ENCODE measurements around the gene CELA2A.
A peak's percentile ranks its signal among the peaks of the same experiment; 100 is the strongest.
"Not testable (repeated sequence)": the region's sequence is repeated elsewhere in the genome, so short reads cannot be mapped to it uniquely, and the experiment has no call there.

The CELA2A gene

DNA sequence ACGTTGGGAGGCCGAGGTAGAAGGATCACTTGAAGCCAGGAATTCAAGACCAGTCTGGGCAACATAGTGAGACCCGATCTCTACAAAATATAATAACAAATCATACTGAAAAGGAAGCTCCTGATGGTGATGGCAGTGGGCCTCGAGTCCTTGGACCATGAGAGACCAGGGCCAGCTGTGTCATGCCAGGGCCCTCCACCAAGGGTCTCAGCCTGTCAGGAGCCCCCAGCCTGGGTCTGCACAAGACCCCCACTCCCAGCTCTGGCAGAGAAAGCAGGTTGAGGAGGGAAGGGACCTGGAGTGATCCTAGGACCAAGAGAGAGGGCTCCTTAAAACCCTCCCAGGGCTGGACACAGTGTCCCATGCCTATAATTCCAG, 25.0 kb upstream of the CELA2A start:
- H2BK15ac ChIP-seq (ENCODE audit: low read depth, poor library complexity, severe bottlenecking) = no peak overlapping the region
- H3K79me1 ChIP-seq (replicated peaks; ENCODE audit: low read length, poor library complexity, severe bottlenecking) = peaks cover 2% of the 10 kb centered on the region
- H4K91ac ChIP-seq (ENCODE audit: low read length) = no peak overlapping the region
- H3K9ac ChIP-seq (ENCODE audit: low read length) = no peak overlapping the region
- no peak overlapping the region for H3K18ac ChIP-seq (ENCODE audit: low read depth in 1 of 2, low read length in 2 of 2)
- H4K8ac ChIP-seq (ENCODE audit: low read length) = no peak overlapping the region
- no peak overlapping the region for H3K4me2 ChIP-seq (ENCODE audit: low read length, poor library complexity, severe bottlenecking)
- peaks cover 11 to 39% of the 10 kb centered on the region in 2 experiments for H3K36me3 ChIP-seq (ENCODE audit: control insufficient read depth in 1 of 2, insufficient read depth in 2 of 2, low read depth in 1 of 2, low read length in 2 of 2)
- no peak overlapping the region for H3K27ac ChIP-seq (ENCODE audit: low read length, poor library complexity, severe bottlenecking)
- peaks cover 30% of the 10 kb centered on the region for H3K4me1 ChIP-seq (ENCODE audit: control insufficient read depth, insufficient read depth, low read depth, low read length)
- DNase-seq = no peak
- no peak overlapping the region for H3K4me3 ChIP-seq (ENCODE audit: insufficient read depth in 1 of 2, low read depth in 1 of 2, low read length in 2 of 2)
- no peak overlapping the region for H2BK120ac ChIP-seq (ENCODE audit: low read depth, low read length)
- H3K23ac ChIP-seq (ENCODE audit: low read length in 2 of 2) = no peak overlapping the region
- H2AFZ ChIP-seq (ENCODE audit: low read depth, low read length) = no peak overlapping the region
- no peak overlapping the region for H3K4ac ChIP-seq (ENCODE audit: low read depth in 1 of 2, low read length in 2 of 2)
- WGBS = 92% methylated on average over 1 of the region's 4 CpGs
- H3K27me3 ChIP-seq (ENCODE audit: control insufficient read depth in 1 of 2, insufficient read depth in 1 of 2, low read length in 2 of 2) = no peaks in the 10 kb centered on the region
- H2AK5ac ChIP-seq (ENCODE audit: low read length, severe bottlenecking) = no peak overlapping the region
- no peak overlapping the region for H2BK12ac ChIP-seq (ENCODE audit: low read length in 2 of 2)
- no peak overlapping the region for H3K14ac ChIP-seq (ENCODE audit: low read length in 2 of 2)
- H2BK5ac ChIP-seq (ENCODE audit: low read depth, low read length, poor library complexity, severe bottlenecking) = no peak overlapping the region
- no peaks in the 10 kb centered on the region for H3K9me3 ChIP-seq (ENCODE audit: control insufficient read depth, low read length)

DNA sequence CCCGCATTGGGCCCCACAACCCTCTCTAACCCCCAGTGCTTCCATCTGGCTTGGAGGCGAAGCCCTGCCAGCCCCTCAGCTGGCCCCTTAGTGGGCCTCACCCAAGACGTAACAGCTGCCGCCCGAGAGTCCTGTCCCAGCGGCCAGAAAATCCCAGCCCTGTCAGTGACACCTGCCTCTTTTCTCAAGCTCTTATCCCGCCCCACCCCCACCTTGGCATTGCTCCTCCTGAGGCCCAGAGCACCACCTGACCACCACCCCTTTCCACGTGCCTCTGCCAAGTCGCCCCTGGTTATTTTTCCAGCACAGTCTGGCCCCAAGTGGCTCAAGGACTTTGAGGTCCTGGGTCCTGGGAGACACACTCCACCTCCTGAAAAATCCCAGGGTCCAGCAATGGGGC, 24.2 kb upstream of the CELA2A start:
- no peak overlapping the region for H3K4me2 ChIP-seq (ENCODE audit: low read length, poor library complexity, severe bottlenecking)
- 78% methylated on average over 9 of the region's 9 CpGs for WGBS

DNA sequence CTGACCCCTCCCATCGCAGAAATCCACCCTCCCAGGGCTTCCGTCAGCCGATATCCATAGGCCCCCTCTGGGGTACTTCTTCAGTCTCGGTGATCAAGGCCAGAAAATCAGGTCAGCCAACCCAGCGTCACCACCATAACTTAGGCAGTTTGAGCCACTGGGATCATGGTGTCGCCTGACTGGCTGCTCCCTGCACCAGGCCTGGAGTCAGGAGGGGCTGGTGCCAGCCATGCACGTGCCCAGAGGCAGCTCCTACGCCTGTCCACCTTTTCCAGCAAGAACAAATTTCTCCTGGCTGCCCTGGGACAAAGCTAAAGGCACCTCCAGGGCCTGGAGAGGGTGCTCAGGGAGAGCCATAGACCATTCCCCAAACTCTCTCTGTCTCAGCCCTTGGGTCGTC, 23.1 kb upstream of the CELA2A start:
- no peak overlapping the region for H2BK5ac ChIP-seq (ENCODE audit: low read depth, low read length, poor library complexity, severe bottlenecking)
- no peak overlapping the region for H3K9ac ChIP-seq (ENCODE audit: low read length)
- peaks cover 14% of the 10 kb centered on the region for H3K4me1 ChIP-seq (ENCODE audit: control insufficient read depth, insufficient read depth, low read depth, low read length)
- no peaks in the 10 kb centered on the region for H3K27me3 ChIP-seq (ENCODE audit: control insufficient read depth in 1 of 2, insufficient read depth in 1 of 2, low read length in 2 of 2)
- H3K79me1 ChIP-seq (replicated peaks; ENCODE audit: low read length, poor library complexity, severe bottlenecking) = peaks cover 2% of the 10 kb centered on the region
- H3K4me2 ChIP-seq (ENCODE audit: low read length, poor library complexity, severe bottlenecking) = no peak overlapping the region
- no peak overlapping the region for H2AFZ ChIP-seq (ENCODE audit: low read depth, low read length)
- no peak overlapping the region for H3K4me3 ChIP-seq (ENCODE audit: insufficient read depth in 1 of 2, low read depth in 1 of 2, low read length in 2 of 2)
- no peaks in the 10 kb centered on the region for H3K9me3 ChIP-seq (ENCODE audit: control insufficient read depth, low read length)
- H3K18ac ChIP-seq (ENCODE audit: low read depth in 1 of 2, low read length in 2 of 2) = peak overlapping the region in 1 of 2 experiments; percentile 61
- H3K4ac ChIP-seq (ENCODE audit: low read depth in 1 of 2, low read length in 2 of 2) = no peak overlapping the region
- H3K27ac ChIP-seq (ENCODE audit: low read length, poor library complexity, severe bottlenecking) = no peak overlapping the region
- H2BK12ac ChIP-seq (ENCODE audit: low read length in 2 of 2) = peak overlapping the region in 1 of 2 experiments; percentile 21
- H4K91ac ChIP-seq (ENCODE audit: low read length) = no peak overlapping the region
- no peak overlapping the region for H3K23ac ChIP-seq (ENCODE audit: low read length in 2 of 2)
- H3K14ac ChIP-seq (ENCODE audit: low read length in 2 of 2) = peak overlapping the region in 1 of 2 experiments; percentile 85
- H4K8ac ChIP-seq (ENCODE audit: low read length) = no peak overlapping the region
- H2BK120ac ChIP-seq (ENCODE audit: low read depth, low read length) = no peak overlapping the region
- no peak for DNase-seq
- WGBS = 92% methylated on average over 9 of the region's 9 CpGs
- peaks cover 7 to 29% of the 10 kb centered on the region in 2 experiments for H3K36me3 ChIP-seq (ENCODE audit: control insufficient read depth in 1 of 2, insufficient read depth in 2 of 2, low read depth in 1 of 2, low read length in 2 of 2)
- H2AK5ac ChIP-seq (ENCODE audit: low read length, severe bottlenecking) = no peak overlapping the region
- no peak overlapping the region for H2BK15ac ChIP-seq (ENCODE audit: low read depth, poor library complexity, severe bottlenecking)

More for the DNA sequence above, 24.2 kb upstream of the CELA2A start:
- Histone ChIP-seq H3K14ac (ENCODE audit: low read length in 2 of 2) (no peak overlapping the region), H3K4me3 (ENCODE audit: insufficient read depth in 1 of 2, low read depth in 1 of 2, low read length in 2 of 2) (no peak overlapping the region), H2BK15ac (ENCODE audit: low read depth, poor library complexity, severe bottlenecking) (no peak overlapping the region), H3K27ac (ENCODE audit: low read length, poor library complexity, severe bottlenecking) (no peak overlapping the region), H2AK5ac (ENCODE audit: low read length, severe bottlenecking) (no peak overlapping the region), H3K4me1 (ENCODE audit: control insufficient read depth, insufficient read depth, low read depth, low read length) (peaks cover 23% of the 10 kb centered on the region), H3K9me3 (ENCODE audit: control insufficient read depth, low read length) (no peaks in the 10 kb centered on the region), H3K36me3 (ENCODE audit: control insufficient read depth in 1 of 2, insufficient read depth in 2 of 2, low read depth in 1 of 2, low read length in 2 of 2) (peaks cover 10 to 37% of the 10 kb centered on the region in 2 experiments), H3K79me1 (replicated peaks; ENCODE audit: low read length, poor library complexity, severe bottlenecking) (peaks cover 2% of the 10 kb centered on the region), H4K91ac (ENCODE audit: low read length) (no peak overlapping the region), H3K4ac (ENCODE audit: low read depth in 1 of 2, low read length in 2 of 2) (no peak overlapping the region), H3K27me3 (ENCODE audit: control insufficient read depth in 1 of 2, insufficient read depth in 1 of 2, low read length in 2 of 2) (no peaks in the 10 kb centered on the region), H2BK12ac (ENCODE audit: low read length in 2 of 2) (no peak overlapping the region), H2BK120ac (ENCODE audit: low read depth, low read length) (no peak overlapping the region), H2BK5ac (ENCODE audit: low read depth, low read length, poor library complexity, severe bottlenecking) (peak overlapping the region; percentile 22), H3K23ac (ENCODE audit: low read length in 2 of 2) (no peak overlapping the region), H4K8ac (ENCODE audit: low read length) (peak overlapping the region; percentile 19), H2AFZ (ENCODE audit: low read depth, low read length) (no peak overlapping the region), H3K9ac (ENCODE audit: low read length) (no peak overlapping the region), H3K18ac (ENCODE audit: low read depth in 1 of 2, low read length in 2 of 2) (no peak overlapping the region)
- DNase-seq = no peak

DNA sequence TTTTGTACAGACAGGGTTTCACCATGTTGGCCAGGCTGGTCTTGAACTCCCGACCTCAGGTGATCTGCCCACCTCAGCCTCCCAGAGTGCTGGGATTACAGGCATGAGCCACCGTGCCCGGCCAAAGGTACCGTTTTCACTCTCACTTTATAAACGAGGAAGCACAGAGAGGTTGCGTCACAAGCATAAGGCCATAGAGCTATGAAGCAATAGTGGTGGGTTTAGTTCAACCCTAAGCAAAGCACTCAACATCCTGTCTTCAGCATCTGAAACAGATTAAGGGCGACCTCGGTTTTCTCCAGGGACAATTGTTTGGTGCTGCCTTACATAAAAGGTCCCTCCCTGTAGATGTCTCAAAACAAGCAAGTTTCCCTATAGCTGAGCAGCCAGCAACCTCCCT, 21.8 kb upstream of the CELA2A start:
- not testable (repeated sequence) for H3K18ac ChIP-seq (ENCODE audit: low read depth in 1 of 2, low read length in 2 of 2); H4K91ac ChIP-seq (ENCODE audit: low read length); H3K14ac ChIP-seq (ENCODE audit: low read length in 2 of 2); H2BK120ac ChIP-seq (ENCODE audit: low read depth, low read length); H3K23ac ChIP-seq (ENCODE audit: low read length in 2 of 2); H3K4me2 ChIP-seq (ENCODE audit: low read length, poor library complexity, severe bottlenecking); H2BK5ac ChIP-seq (ENCODE audit: low read depth, low read length, poor library complexity, severe bottlenecking); H3K79me1 ChIP-seq (replicated peaks; ENCODE audit: low read length, poor library complexity, severe bottlenecking); H3K27me3 ChIP-seq (ENCODE audit: control insufficient read depth in 1 of 2, insufficient read depth in 1 of 2, low read length in 2 of 2); H3K27ac ChIP-seq (ENCODE audit: low read length, poor library complexity, severe bottlenecking); H2AFZ ChIP-seq (ENCODE audit: low read depth, low read length); H3K9me3 ChIP-seq (ENCODE audit: control insufficient read depth, low read length); H3K4ac ChIP-seq (ENCODE audit: low read depth in 1 of 2, low read length in 2 of 2); H2AK5ac ChIP-seq (ENCODE audit: low read length, severe bottlenecking); H3K4me1 ChIP-seq (ENCODE audit: control insufficient read depth, insufficient read depth, low read depth, low read length); H3K4me3 ChIP-seq (ENCODE audit: insufficient read depth in 1 of 2, low read depth in 1 of 2, low read length in 2 of 2); H4K8ac ChIP-seq (ENCODE audit: low read length); H2BK12ac ChIP-seq (ENCODE audit: low read length in 2 of 2); H2BK15ac ChIP-seq (ENCODE audit: low read depth, poor library complexity, severe bottlenecking); H3K9ac ChIP-seq (ENCODE audit: low read length)
- WGBS = 67% methylated on average over 8 of the region's 8 CpGs
- peak; percentile 54 for DNase-seq
- H3K36me3 ChIP-seq (ENCODE audit: control insufficient read depth in 1 of 2, insufficient read depth in 2 of 2, low read depth in 1 of 2, low read length in 2 of 2) = peaks cover 4 to 16% of the 10 kb centered on the region in 2 experiments
